Panc1 (cell line): ENCODE results near the gene NCAPD3. TPM values are rescaled to one million over a fixed set of nuclear protein-coding genes. Genes with fewer than 3 reads are reported as not detected.

ENCODE experiments used
- ATAC-seq: fragments of 200-7000 bp; cut with Tn5 transposase; 2 replicates; pipeline ENCODE4 v1.9.1; 2020; ENCODE audit warnings: mild to moderate bottlenecking, moderate library complexity
- BruUV-seq: library from RNA; stranded (reverse); fragments of 400-500 nt; replicated peaks from 2 replicates; lab custom pipeline; 2021; lab: Mats Ljungman, UMichigan
- CTCF ChIA-PET: fragments of 300-600 bp; sonication (Branson Sonifier 250); formaldehyde crosslinking; loops from one replicate; lab custom pipeline; 2022; ENCODE audit warnings: antibody characterized with exemption; lab: Charles Lee
- POLR2A ChIA-PET: fragments of 300-600 bp; sonication (Branson Sonifier 250); formaldehyde crosslinking; loops from one replicate; lab custom pipeline; 2022; ENCODE audit warnings: antibody characterized with exemption; lab: Charles Lee
- DNase-seq: peaks from one replicate; pipeline ENCODE4 v3.0.0-alpha.2; 2010; ENCODE audit warnings: low read depth, low spot score
- H3K27ac ChIP-seq: 2 replicates; pipeline ENCODE4 v1.5.1; 2011; ENCODE audit warnings: mild to moderate bottlenecking, low read length, inconsistent platforms
- H3K27me3 ChIP-seq: fragments of 200-500 bp; sonication (Bioruptor generic); 2 replicates; pipeline ENCODE4 v1.6.0; 2014; ENCODE audit warnings: low read length, inconsistent platforms; ENCODE audit not compliant: control insufficient read depth, insufficient read depth
- H3K36me3 ChIP-seq: fragments of 200-500 bp; sonication (Bioruptor generic); 2 replicates; pipeline ENCODE4 v1.5.1; 2014; ENCODE audit warnings: inconsistent platforms, mild to moderate bottlenecking, low read length, moderate library complexity; ENCODE audit not compliant: control insufficient read depth, insufficient read depth
- H3K4me1 ChIP-seq: 2 replicates; pipeline ENCODE4 v1.5.1; 2011; ENCODE audit warnings: inconsistent platforms, mild to moderate bottlenecking, low read length, moderate library complexity; ENCODE audit not compliant: control insufficient read depth, insufficient read depth
- H3K4me3 ChIP-seq, 2 experiments: 2 replicates each; pipeline ENCODE4 v1.5.1; 2011 to 2012; ENCODE audit warnings: low read depth in 2 of 2, low read length in 2 of 2, mild to moderate bottlenecking in 2 of 2, inconsistent platforms in 1 of 2, moderate library complexity in 1 of 2
- H3K9me3 ChIP-seq: fragments of 200-500 bp; sonication (Bioruptor generic); 2 replicates; pipeline ENCODE4 v1.5.1; 2014; ENCODE audit warnings: low read depth, mild to moderate bottlenecking, inconsistent platforms, low read length, moderate library complexity; ENCODE audit not compliant: control insufficient read depth, insufficient read depth
- CTCF ChIP-seq: fragments of 450-650 bp; IDR thresholded peaks from 2 replicates; pipeline ENCODE4 v1.5.1; 2017; ENCODE audit warnings: mild to moderate bottlenecking
- POLR2AphosphoS5 ChIP-seq: IDR thresholded peaks from 2 replicates; pipeline ENCODE4 v1.6.1; 2012; ENCODE audit warnings: mild to moderate bottlenecking, low read depth, low read length, moderate library complexity
- SIN3A ChIP-seq: IDR thresholded peaks from 2 replicates; pipeline ENCODE4 v1.6.1; 2012; ENCODE audit warnings: low read depth, mild to moderate bottlenecking, low read length, moderate library complexity, borderline replicate concordance; ENCODE audit not compliant: insufficient read depth
- TCF7L2 ChIP-seq: IDR thresholded peaks from 2 replicates; pipeline ENCODE4 v1.6.1; 2011; ENCODE audit warnings: mild to moderate bottlenecking, low read depth, low read length, inconsistent platforms
- in situ Hi-C: cut with HindIII; loops from 2 replicates; pipeline ENCODE4 v1.10.0; 2016; ENCODE audit warnings: low sequenced_read_pairs, low pct_unique_long_range_greater_than_20kb
- intact Hi-C: fragments of 100-400 bp; cut with micrococcal nuclease; formaldehyde crosslinking; loops from one replicate; pipeline ENCODE4 v1.10.0; 2022; ENCODE audit not compliant: unreplicated experiment
- total RNA-seq: library from RNA; stranded (reverse); gene quantifications from one replicate; pipeline ENCODE4 v1.2.1, GENCODE V29; 2021; ENCODE audit not compliant: unreplicated experiment
- TF ChIP-seq, protein P1 (sequence below), 2 experiments: IDR thresholded peaks; 2 replicates each; pipeline ENCODE4 v1.6.1; 2011 to 2012; ENCODE audit warnings: low read depth in 2 of 2, control low read depth in 1 of 2, low read length in 1 of 2, mild to moderate bottlenecking in 1 of 2, moderate library complexity in 1 of 2; ENCODE audit not compliant: insufficient read depth in 1 of 2

NCAPD3 gene
- total RNA-seq, 1 experiment from 2014 or later, result 75.9 TPM

GRCh38 chr11:134266440-134266839 lies 42.7 kb upstream of the NCAPD3 start:
- Histone ChIP-seq H3K36me3 (no peaks in the 10 kb centered on the region; the same call in 1 of the 2 replicates), H3K4me1 (no peaks in the 10 kb centered on the region), H3K27me3 (0 out of 2 replicates have a peak, but pooled peaks cover 4% of the 10 kb centered on the region), H3K9me3 (no peaks in the 10 kb centered on the region), H3K27ac (no peak overlapping the region), H3K4me3 (no peak overlapping the region)
- in situ Hi-C loops, result no loop called here
- intact Hi-C loops, result no loop called here
- CTCF ChIA-PET, result no interaction called here
- POLR2A ChIA-PET, result interaction anchor here (0.6 kb wide), 1 partner anchor 136 kb away, joined by 3 read pairs; no protein-coding TSS in a partner anchor
- no peak for DNase-seq
- BruUV-seq, result no TSS peak
- ATAC-seq, result no peak
- TF ChIP-seq TCF7L2 (no peak), SIN3A (no peak), CTCF (no peak), POLR2AphosphoS5 (no peak)
- TF ChIP-seq, protein P1, sequence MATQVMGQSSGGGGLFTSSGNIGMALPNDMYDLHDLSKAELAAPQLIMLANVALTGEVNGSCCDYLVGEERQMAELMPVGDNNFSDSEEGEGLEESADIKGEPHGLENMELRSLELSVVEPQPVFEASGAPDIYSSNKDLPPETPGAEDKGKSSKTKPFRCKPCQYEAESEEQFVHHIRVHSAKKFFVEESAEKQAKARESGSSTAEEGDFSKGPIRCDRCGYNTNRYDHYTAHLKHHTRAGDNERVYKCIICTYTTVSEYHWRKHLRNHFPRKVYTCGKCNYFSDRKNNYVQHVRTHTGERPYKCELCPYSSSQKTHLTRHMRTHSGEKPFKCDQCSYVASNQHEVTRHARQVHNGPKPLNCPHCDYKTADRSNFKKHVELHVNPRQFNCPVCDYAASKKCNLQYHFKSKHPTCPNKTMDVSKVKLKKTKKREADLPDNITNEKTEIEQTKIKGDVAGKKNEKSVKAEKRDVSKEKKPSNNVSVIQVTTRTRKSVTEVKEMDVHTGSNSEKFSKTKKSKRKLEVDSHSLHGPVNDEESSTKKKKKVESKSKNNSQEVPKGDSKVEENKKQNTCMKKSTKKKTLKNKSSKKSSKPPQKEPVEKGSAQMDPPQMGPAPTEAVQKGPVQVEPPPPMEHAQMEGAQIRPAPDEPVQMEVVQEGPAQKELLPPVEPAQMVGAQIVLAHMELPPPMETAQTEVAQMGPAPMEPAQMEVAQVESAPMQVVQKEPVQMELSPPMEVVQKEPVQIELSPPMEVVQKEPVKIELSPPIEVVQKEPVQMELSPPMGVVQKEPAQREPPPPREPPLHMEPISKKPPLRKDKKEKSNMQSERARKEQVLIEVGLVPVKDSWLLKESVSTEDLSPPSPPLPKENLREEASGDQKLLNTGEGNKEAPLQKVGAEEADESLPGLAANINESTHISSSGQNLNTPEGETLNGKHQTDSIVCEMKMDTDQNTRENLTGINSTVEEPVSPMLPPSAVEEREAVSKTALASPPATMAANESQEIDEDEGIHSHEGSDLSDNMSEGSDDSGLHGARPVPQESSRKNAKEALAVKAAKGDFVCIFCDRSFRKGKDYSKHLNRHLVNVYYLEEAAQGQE (IDR thresholded peaks at IDR 0.05; ENCODE audit: insufficient read depth in 1 of 2, low read depth in 2 of 2, low read length in 1 of 2), result no peak

DNA sequence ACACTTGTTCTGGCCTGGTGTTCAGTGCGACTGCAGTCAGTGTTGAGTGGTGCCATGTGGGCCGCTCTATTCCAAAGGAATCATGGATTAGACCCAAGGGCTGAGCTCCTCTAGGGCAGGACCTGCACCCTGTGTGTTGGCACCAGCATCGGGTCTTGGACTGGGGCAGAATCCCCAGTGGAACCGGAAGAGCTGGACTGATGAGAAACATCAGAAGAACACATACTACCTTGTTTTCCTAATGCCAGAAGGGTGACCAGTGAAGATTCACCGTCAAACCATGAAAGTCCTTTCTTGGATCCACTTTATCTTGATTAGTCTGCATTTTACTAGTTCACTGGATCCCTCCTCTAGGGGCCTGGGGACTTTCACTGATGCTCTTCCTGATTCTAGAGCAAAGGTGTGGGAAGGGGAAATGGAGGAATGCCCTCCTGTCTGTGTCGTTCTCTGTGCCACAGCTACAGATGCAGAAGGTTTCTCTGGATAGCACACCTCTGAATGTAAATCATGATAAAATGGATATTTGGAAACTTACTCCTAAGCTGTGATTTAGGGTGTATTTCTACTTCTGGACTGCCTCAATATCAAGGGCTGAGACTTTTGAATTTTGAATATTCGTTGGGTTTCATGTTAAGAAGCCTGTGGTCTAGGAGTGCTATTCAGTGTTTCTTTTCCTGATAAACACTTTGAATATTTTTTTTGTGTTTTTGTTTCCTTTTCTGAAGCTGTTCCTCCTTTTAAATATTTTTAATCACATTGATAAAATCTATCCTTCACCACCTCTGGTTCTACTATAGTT lies 41.4 kb upstream of the NCAPD3 start:
- H3K27ac ChIP-seq, result no peak overlapping the region
- TF ChIP-seq, protein P1 (IDR thresholded peaks at IDR 0.05; ENCODE audit: insufficient read depth in 1 of 2, low read depth in 2 of 2, low read length in 1 of 2), result no peak
- TF ChIP-seq CTCF, result no peak
- no peak for TF ChIP-seq POLR2AphosphoS5
- no peak for TF ChIP-seq TCF7L2
- no peak for TF ChIP-seq SIN3A
- ChIA-PET POLR2A (no interaction called here), CTCF (no interaction called here)
- ATAC-seq (no peak), DNase-seq (no peak)
- peaks cover 3% of the 10 kb centered on the region; the same call in 1 of the 2 replicates for H3K36me3 ChIP-seq
- H3K27me3 ChIP-seq, result no peaks in the 10 kb centered on the region
- no TSS peak for BruUV-seq
- H3K4me1 ChIP-seq, result no peaks in the 10 kb centered on the region
- H3K4me3 ChIP-seq, result no peak overlapping the region
- intact Hi-C loops, result no loop called here
- H3K9me3 ChIP-seq, result no peaks in the 10 kb centered on the region
- in situ Hi-C loops, result no loop called here
